ENCODE measurements around the gene NEURL1.

Gene NEURL1

GRCh38 chr10:103556383-103557007, 63.0 kb downstream of the NEURL1 start:
- no peak for TF ChIP-seq CTCF (IDR thresholded peaks at IDR 0.05; ENCODE audit: low read depth, low read length)
- no peak for DNase-seq (ENCODE audit: extremely low read depth, low read depth)

- TF ChIP-seq CTCF (IDR thresholded peaks at IDR 0.05; ENCODE audit: low read depth, low read length) = no peak
- DNase-seq (ENCODE audit: extremely low read depth, low read depth) = no peak
These were observed 64.0 kb downstream of the NEURL1 start for GRCh38 chr10:103557455-103557854.

- no peak for DNase-seq (ENCODE audit: extremely low read depth, low read depth)
- no peak for TF ChIP-seq CTCF (IDR thresholded peaks at IDR 0.05; ENCODE audit: low read depth, low read length)
These were observed 65.4 kb downstream of the NEURL1 start for GRCh38 chr10:103558911-103559310.

- DNase-seq (ENCODE audit: extremely low read depth, low read depth) = no peak
- no peak for TF ChIP-seq CTCF (IDR thresholded peaks at IDR 0.05; ENCODE audit: low read depth, low read length)
These were observed 66.3 kb downstream of the NEURL1 start for GRCh38 chr10:103559776-103560175.

- no peak for TF ChIP-seq CTCF (IDR thresholded peaks at IDR 0.05; ENCODE audit: low read depth, low read length)
- no peak for DNase-seq (ENCODE audit: extremely low read depth, low read depth)
These were observed 67.4 kb downstream of the NEURL1 start for GRCh38 chr10:103560886-103561285.

GRCh38 chr10:103562383-103562782, 68.9 kb downstream of the NEURL1 start:
- DNase-seq (ENCODE audit: extremely low read depth, low read depth) = no peak
- no peak for TF ChIP-seq CTCF (IDR thresholded peaks at IDR 0.05; ENCODE audit: low read depth, low read length)

GRCh38 chr10:103563231-103564115, 70.0 kb downstream of the NEURL1 start:
- no peak for DNase-seq (ENCODE audit: extremely low read depth, low read depth)
- no peak for TF ChIP-seq CTCF (IDR thresholded peaks at IDR 0.05; ENCODE audit: low read depth, low read length)

Data from AG09319 (cell line).